ENCODE results near the gene PSMC3. TPM values are rescaled to one million over a fixed set of nuclear protein-coding genes. Genes with fewer than 3 reads are reported as not detected.

The PSMC3 gene
- total RNA-seq, 2 donors from 2014 or later, result 126 to 134 TPM

DNA sequence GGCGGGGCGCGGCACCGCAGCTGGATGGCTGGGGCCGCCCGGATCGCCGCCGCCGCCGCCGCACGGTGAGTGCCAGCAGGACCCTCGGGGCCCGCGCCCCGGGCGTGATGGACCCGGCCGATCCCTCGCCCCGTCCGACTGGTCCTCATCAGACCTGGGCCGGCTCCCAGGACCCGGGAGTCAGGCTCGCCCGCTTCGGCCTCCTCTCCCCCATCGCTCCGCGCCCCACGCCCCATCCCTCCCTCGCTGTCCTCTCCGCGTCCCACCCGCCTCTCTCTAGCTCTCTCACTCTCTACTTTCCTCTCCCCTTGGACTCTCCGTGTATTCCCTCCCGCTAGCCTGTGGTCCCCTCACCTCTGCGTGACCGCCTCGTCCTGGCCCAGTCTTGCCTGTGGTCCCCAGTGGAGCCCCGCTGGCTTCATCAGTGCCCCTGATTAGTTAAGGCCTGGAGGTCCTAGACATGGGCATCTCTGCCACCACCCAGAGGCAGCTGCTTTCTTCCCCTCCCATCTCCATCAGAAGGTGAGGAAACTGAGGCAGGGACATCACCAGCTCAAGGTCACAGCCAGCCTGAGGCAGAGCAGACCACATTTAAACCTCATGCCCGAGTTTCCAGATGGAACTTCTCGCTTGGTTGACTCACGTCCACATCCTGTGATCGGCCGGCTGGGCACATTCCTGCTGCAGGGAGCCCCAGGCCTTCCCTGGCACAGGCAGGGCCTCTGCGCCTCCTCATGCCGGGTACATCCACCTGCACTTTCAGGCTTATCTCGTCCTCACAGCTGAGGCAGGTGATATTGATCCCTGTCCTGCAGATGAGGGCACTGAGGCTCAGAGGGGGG lies 17.4 kb downstream of the PSMC3 start:
- no peak for ATAC-seq
- H3K36me3 Mint-ChIP-seq, result no peaks in the 10 kb centered on the region
- peak overlapping the region; percentile 90 to 95 for H3K27ac Mint-ChIP-seq
- no peak for DNase-seq (ENCODE audit: low spot score in 2 of 2)
- H3K9me3 Mint-ChIP-seq, result no peaks in the 10 kb centered on the region

DNA sequence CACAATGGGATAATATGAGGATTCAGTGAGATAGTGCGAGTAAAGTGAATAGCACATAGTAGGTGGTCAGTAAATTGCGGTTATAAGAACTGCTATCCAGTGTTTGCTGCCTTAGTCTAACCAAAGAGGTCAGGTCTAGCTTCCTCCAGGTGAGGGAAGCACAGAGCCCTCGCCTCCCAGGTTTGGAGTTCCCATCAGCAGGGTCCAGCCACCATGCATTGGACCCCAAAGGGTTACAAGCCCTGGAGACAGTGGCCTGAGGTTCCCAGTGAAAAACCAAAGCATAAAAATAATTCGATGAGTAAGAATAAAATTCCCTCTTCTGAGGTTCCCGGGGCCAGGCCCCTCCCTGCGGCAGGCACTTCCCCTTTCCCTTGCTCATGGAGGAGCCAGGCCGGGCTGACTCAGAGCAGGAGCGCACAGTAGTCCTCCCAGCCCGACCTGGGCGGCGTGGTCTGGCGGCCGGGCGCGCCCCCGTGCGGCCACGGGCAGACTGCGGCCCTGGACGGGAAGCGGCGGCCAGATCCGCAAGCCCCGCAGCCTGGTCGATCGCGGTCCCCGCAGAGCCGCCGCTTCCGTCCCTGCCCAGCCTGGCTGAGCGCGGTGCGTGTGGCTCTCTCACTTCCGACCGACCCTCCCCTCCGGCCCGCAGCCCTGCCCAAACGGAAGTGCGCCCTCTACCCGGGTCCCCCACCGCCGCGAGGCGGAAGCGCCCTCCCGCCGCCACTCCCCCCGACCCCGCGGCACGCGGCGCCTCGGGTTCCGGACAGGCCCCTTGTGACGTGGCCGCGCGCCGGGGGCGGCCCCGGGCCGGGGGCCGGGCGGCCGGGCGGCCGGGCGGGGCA lies 18.3 kb downstream of the PSMC3 start, which contains the start of gene SLC39A13:
SLC39A13 (plus strand) TSS at position 845 of the 845 bp plus-strand sequence. CDS start 1,505 bp downstream, outside the sequence.
- DNase-seq (ENCODE audit: low spot score in 2 of 2) (peak; percentile 97 to 98), ATAC-seq (peak; percentile 86 to 93)
- no peaks in the 10 kb centered on the region for H3K36me3 Mint-ChIP-seq
- peak within 1 kb of the TSS; percentile 90 to 95 for H3K27ac Mint-ChIP-seq
- no peaks in the 10 kb centered on the region for H3K9me3 Mint-ChIP-seq

DNA sequence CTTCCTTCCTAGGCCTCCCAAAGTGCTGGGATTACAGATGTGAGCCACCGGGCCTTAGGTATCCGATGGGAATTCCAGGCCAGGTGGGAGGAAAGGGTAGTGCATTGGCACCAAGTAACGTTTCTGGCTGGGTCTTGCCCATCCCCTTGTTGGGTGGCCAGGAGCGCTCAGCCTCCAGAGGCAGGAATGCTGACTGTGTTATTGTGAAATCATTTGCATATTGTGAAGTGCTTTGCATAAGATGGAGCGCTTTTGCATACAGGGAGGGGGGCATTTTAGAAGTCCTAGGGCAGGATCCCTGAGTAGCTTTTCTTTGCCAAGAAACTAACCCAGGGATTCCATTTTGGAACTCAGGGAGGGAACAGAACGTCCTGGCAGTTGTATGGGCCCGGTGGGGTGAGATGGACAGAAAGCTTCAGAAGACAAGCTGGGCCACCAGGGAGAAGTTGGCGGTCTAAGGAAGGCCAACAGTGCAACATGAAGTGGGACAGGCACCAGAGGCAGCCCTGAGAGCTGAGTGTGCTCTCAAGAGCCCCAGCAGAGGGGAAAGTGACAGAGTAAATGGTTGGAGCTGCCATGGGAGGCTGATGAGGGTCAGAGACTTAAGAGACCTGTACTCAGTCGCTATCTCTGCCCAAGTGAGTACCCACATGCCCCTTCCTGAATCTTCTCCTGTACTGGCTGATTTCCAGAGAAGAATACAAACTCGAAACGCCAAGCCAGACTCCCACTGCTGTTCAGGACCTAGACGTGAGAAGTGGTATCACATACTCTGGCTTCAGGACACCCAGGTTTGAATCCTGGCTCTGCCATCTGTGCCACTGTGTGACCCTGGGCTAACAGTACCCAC lies 19.1 kb downstream of the PSMC3 start:
- Mint-ChIP-seq H3K36me3 (no peaks in the 10 kb centered on the region), H3K9me3 (no peaks in the 10 kb centered on the region), H3K27ac (peak overlapping the region; percentile 90)
- ATAC-seq (no peak), DNase-seq (ENCODE audit: low spot score in 2 of 2) (no peak)

DNA sequence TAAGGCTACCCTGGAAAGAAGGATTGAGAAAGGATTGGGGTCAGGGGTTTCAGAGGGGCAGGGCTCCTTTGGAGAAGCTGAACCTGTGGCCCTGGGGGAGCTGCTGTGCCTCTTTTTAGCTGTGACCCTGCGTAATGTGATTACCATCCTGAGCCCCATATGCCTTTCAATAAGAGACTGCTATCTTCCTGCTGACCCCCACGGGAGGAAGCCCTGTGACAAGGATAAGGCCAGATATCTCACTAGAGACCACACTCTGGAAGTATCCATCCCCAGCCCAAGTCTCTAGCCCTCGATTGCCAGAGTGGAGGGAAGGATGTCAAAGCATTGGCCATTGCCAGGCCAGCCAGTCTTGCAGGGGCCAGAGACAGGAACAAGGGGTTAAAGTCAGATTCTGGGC lies 22.7 kb downstream of the PSMC3 start:
- H3K27ac Mint-ChIP-seq, result peak overlapping the region in 1 of 2 donors; percentile 33
- H3K36me3 Mint-ChIP-seq, result no peaks in the 10 kb centered on the region
- no peaks in the 10 kb centered on the region for H3K9me3 Mint-ChIP-seq
- DNase-seq (ENCODE audit: low spot score in 2 of 2), result no peak
- no peak for ATAC-seq

DNA sequence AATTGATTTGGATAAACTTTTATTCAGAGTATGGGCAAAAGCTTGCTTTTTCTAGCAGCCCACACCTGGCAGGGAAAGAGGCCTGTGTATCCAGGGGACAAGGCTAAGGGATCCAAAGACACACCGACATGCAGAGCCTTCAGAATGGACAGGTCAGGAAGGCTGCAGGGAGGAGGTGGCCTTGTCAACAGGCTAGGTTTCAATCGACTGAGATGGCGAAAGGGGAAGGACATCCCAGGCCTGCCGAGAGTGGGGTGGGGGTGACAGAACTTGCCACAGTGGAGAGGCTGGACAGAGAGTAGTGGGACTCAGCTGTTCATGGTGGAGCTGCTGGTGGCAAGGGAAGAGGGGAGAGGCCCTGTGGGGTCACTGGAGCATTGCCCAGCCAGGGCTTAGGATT lies 23.1 kb downstream of the PSMC3 start:
- Mint-ChIP-seq H3K36me3 (no peaks in the 10 kb centered on the region), H3K9me3 (no peaks in the 10 kb centered on the region), H3K27ac (peak overlapping the region in 1 of 2 donors; percentile 33)
- ATAC-seq, result no peak
- no peak for DNase-seq (ENCODE audit: low spot score in 2 of 2)

DNA sequence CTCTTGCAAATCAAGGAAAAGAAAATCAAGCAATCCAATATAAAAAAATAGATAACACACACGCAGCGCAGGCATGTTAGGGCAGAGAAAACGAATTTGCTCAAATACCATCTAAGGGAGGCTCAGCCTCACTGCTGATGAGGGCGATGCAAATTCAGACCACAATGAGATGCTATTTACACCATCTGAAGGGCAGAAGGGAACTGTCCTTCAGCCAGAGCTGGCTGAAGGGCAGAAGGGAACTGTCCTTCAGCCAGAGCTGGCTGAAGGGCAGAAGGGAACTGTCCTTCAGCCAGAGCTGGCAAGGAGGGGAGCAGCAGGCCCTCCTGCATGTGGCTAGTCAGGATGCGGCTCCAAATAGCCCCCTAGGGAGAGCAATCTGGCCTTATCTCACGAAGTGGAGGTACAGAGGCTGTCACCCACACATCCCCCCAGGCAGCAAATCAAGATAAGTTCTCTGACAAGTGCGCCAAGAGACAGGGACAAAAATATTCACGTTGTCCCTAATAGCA lies 25.4 kb downstream of the PSMC3 start:
- Mint-ChIP-seq H3K9me3 (no peaks in the 10 kb centered on the region), H3K27ac (peak overlapping the region; percentile 68 to 77), H3K36me3 (no peaks in the 10 kb centered on the region)
- ATAC-seq, result peak in 1 of 2 donors; percentile 30
- no peak for DNase-seq (ENCODE audit: low spot score in 2 of 2)

DNA sequence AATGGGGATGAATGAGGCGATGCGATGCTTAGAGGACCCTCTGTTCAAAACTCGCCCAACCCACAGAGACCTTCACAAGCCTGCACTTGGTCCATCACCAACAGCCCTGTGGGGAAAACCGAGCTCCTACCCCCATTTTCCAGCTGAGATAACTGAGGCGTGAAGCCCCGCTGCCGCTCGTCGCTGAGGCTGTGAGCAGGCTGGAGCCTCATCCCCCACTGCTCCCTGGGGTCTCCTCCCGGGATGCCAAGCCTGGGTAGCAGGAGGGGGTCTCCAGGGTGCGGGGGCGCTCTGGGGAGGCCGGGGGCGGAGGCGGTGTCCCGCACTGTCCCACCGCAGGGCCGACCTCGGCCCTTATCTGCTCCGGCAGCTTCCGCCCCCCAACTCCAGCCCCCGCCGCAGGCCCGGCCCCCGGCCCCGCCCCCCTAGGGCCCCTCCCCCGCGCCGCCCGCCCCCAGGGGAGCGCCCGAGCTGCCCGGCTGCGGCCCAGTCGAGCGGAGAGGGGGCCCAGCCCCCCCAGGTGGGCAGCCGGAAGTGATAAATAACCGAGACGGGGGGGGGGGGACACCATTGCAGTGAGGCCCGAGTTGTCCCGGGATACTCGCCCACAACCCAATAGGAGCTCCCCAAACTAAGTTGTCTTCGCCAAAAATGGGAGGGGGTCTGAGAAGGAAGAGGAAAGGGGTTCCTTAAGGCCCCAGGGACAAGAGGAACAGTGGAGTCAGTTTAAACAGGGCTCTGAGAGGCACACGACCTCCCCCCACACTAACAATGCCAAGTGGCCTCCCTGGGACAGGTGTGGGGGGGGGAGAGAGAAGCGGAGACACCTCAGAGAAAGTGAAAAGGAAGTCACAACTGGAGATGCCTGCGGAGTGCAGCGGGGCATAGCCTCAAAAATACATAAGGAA lies 26.1 kb downstream of the PSMC3 start:
- ATAC-seq, result peak; percentile 71 to 84

DNA sequence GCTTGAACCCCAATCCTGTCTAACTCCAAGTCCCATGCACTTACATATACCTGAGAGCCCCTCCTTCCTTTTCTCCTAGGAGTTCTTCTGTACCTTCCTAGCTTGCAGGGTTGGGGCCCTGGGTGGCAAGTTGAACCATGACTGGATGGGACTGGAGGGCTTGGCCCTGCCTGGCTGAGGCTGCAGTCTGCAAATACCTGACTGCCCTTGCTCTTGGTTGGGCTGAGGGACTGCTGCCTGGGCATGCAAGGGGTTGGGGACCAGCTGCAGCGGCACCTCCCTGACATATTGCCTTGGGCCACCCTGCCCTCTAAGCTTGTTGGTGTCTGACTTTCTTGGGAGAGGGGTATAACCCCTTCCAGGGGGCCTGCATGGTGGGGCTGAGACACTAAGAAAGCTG lies 27.7 kb downstream of the PSMC3 start:
- ATAC-seq (no peak), DNase-seq (ENCODE audit: low spot score in 2 of 2) (no peak)
- H3K9me3 Mint-ChIP-seq, result no peaks in the 10 kb centered on the region
- peak overlapping the region in 1 of 2 donors; percentile 50 for H3K27ac Mint-ChIP-seq
- no peaks in the 10 kb centered on the region for H3K36me3 Mint-ChIP-seq

More for the DNA sequence above, 26.1 kb downstream of the PSMC3 start:
- peak in 1 of 2 donors; percentile 42 for DNase-seq (ENCODE audit: low spot score in 2 of 2)
- Mint-ChIP-seq H3K36me3 (no peaks in the 10 kb centered on the region), H3K9me3 (no peaks in the 10 kb centered on the region), H3K27ac (peak overlapping the region; percentile 68 to 89)

DNA sequence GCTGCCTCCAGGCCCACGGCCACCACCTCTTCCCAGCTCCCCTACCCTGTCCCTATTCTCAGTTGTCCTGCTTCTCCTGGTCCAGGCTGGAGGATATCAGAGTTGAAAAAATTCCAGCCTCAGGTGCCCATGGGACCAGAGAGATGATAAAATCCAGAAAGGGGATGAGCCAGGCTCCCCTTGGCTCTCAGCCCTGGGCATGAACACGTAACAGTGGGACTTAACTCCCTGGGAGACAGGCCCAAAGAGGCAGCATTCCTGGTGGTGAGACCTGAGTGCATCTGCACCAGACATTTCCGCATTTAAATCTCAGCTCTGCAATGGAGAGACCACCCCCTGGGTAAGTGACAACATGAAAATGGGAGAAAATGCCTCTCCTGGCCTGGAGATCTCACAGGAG lies 28.2 kb downstream of the PSMC3 start:
- ATAC-seq (no peak), DNase-seq (ENCODE audit: low spot score in 2 of 2) (no peak)
- Mint-ChIP-seq H3K9me3 (no peaks in the 10 kb centered on the region), H3K36me3 (no peaks in the 10 kb centered on the region), H3K27ac (no peak overlapping the region)

DNA sequence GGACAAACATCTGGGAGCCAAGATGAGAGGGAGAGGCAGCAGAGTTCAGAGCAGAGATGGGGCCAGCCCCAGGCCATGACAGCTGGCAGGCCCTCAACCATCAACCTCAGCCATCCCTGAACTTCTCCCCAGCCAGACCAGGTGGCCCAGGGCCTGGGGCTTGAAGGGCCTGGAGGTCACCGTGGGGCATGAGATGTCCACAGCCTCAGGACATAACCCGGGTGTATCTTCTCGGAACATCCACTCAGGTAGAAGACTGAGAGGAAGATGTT lies 30.3 kb downstream of the PSMC3 start:
- ATAC-seq, result no peak
- Mint-ChIP-seq H3K36me3 (no peaks in the 10 kb centered on the region), H3K9me3 (no peaks in the 10 kb centered on the region), H3K27ac (peak overlapping the region in 1 of 2 donors; percentile 88)
- DNase-seq (ENCODE audit: low spot score in 2 of 2), result no peak

DNA sequence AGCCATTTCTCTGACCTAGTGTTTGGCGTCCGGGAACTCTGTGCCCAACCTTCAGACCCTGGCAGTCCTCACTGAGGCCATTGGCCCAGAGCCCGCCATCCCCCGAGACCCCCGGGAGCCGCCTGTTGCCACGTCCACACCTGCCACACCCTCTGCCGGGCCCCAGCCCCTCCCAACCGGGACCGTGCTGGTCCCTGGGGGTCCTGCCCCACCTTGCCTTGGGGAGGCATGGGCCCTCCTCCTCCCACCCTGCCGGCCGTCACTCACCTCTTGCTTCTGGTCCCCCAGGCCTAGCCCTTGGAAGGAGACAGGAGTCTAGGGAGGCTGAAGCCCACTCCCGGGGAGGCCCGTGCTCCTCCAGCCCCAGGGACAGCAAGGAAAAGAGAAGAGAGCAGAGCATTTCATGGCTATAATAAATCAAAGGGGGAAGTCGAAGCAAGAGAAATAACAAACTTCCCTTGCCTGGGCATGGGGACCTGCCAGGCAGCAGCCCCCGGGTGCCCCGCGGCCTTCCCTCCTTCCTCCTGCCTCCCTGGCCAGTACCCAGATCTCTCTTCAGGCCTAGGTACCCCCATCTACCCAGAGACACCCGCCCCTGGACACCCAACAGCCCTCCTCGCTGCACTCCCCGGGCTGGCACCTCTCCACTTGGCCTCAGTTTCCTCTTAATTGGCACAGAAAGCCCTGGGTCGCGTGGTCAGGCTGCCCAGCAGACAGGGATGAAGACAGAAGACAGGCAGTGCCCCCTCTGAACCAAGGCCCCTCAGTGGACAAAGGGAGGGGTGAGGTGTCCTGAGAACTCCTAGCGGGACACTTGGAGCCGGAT lies 30.8 kb downstream of the PSMC3 start:
- no peaks in the 10 kb centered on the region for H3K9me3 Mint-ChIP-seq
- DNase-seq (ENCODE audit: low spot score in 2 of 2) (no peak), ATAC-seq (no peak)
- peak overlapping the region; percentile 88 to 92 for H3K27ac Mint-ChIP-seq
- no peaks in the 10 kb centered on the region for H3K36me3 Mint-ChIP-seq

DNA sequence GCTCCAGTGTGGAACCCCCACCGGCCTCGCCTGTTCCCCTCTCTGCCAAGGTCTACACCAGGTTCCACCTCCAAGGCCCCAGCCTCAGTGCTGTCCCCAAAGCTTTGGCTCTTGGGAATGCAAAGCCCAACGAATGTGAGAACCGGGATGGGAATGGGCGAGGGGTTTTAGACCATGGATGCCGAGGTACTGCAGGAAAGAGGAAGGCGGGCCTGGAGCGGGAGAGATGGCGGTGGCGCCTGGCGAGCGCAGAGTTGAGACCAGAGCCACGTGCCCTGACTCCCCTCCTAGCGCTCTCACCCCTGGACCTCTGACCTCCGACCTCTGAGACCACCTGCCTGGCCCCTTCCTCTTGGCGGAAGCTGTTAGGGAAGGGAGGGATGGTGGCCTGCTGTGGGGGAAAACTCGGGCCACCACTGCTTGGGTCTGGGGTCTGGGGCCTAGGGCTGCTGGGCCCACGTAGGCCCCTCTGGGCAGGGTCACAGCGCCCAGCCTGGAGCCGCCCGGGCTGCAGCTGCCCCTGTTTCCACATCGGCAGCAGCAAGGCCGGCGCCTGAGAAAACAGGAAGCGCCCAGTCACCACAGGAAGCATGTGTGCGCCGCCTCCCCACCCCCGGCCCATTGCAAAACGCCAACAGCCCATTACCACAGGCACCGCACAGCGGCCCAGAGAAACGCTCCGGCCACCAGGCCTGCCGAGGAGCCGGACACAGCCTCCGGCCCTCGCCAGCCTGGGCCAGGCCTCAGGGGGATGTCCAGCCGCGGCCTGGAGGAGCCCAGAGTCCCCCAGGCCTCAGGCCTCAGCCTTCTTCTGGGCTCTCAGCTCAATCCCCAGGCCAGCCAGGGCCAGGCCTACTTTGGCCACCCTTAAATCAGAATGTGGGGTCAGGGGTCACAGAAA lies 31.7 kb downstream of the PSMC3 start:
- Mint-ChIP-seq H3K27ac (peak overlapping the region; percentile 88 to 93), H3K9me3 (no peaks in the 10 kb centered on the region), H3K36me3 (no peaks in the 10 kb centered on the region)
- ATAC-seq (peak; percentile 77 to 93), DNase-seq (ENCODE audit: low spot score in 2 of 2) (peak; percentile 47 to 76)

DNA sequence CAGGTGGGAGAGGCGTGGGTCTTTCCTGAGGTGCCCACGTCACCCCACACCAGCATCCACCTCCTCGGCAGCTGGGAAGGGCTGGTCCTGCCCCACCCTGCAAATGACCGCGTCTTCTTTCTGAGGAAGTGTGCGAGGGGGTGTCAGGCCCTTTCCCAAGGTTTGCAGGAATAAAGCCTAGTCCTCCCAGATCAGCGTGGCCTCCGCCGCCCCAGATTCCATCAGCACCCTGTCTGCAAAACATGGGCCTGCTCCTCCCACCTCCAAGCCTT lies 32.3 kb downstream of the PSMC3 start:
- Mint-ChIP-seq H3K9me3 (no peaks in the 10 kb centered on the region), H3K36me3 (no peaks in the 10 kb centered on the region), H3K27ac (peak overlapping the region; percentile 88 to 93)
- ATAC-seq (no peak), DNase-seq (ENCODE audit: low spot score in 2 of 2) (no peak)
